SK-N-SH (cell line): ENCODE results near the gene TADA3.

Source experiments
- POLR2AphosphoS5 ChIP-seq: IDR thresholded peaks from 2 replicates; pipeline ENCODE4 v1.6.1; 2012; ENCODE audit warnings: low read depth, low read length
- TAF1 ChIP-seq: IDR thresholded peaks from 2 replicates; pipeline ENCODE4 v1.6.1; 2012; ENCODE audit warnings: low read depth, mild to moderate bottlenecking, low read length, moderate library complexity, borderline replicate concordance
- ZBTB33 ChIP-seq: IDR thresholded peaks from 2 replicates; pipeline ENCODE4 v1.4.0; 2012; ENCODE audit warnings: low read depth, borderline replicate concordance

- TF ChIP-seq TAF1 (no peak), POLR2AphosphoS5 (no peak), ZBTB33 (no peak)
Measured at GRCh38 chr3:9810433-9810770, 18.1 kb upstream of the TADA3 start.
